K562 (cell line): ENCODE measurements around the gene EVL. TPM values are rescaled to one million over a fixed set of nuclear protein-coding genes. Genes with fewer than 3 reads are reported as not detected.

Source experiments
- CLOCK ChIP-seq: fragments of 250-450 bp; sonication (Bioruptor Pico); IDR thresholded peaks from 2 replicates; pipeline ENCODE4 v1.4.0; 2020; ENCODE audit warnings: mild to moderate bottlenecking, moderate library complexity, borderline replicate concordance
- DMBX1 ChIP-seq: fragments of 250-450 bp; sonication (Bioruptor Pico); IDR thresholded peaks from 2 replicates; pipeline ENCODE4 v1.8.0; 2022; ENCODE audit warnings: inconsistent platforms, mild to moderate bottlenecking, moderate library complexity, borderline replicate concordance
- GTF2F1 ChIP-seq: IDR thresholded peaks from 2 replicates; pipeline ENCODE4 v1.6.1; 2011; ENCODE audit warnings: low read depth, low read length, improper control_type of control experiment
- JUN ChIP-seq, 2 experiments: sonication (generic) in 1 of 2; formaldehyde crosslinking in 1 of 2; IDR thresholded peaks; 2 replicates each; pipeline versions ENCODE4 v1.6.1 to v1.8.0; 2012 to 2022; ENCODE audit warnings: borderline replicate concordance in 2 of 2, mild to moderate bottlenecking in 2 of 2, improper control_type of control experiment in 1 of 2, low read depth in 1 of 2, low read length in 1 of 2, missing genetic modification reagents in 1 of 2
- POLR2B ChIP-seq: fragments of 450-650 bp; IDR thresholded peaks from 2 replicates; pipeline ENCODE4 v1.6.1; 2018; ENCODE audit warnings: low read depth; ENCODE audit not compliant: partially characterized antibody
- RNF2 ChIP-seq: sonication (generic); IDR thresholded peaks from 2 replicates; pipeline ENCODE4 v1.6.1; 2016
- SAFB ChIP-seq: fragments of 200-400 bp; formaldehyde crosslinking; IDR thresholded peaks from 2 replicates; pipeline ENCODE4 v1.6.1; 2017; ENCODE audit warnings: low read depth, low read length, borderline replicate concordance
- SMARCA4 ChIP-seq: fragments of 450-650 bp; IDR thresholded peaks from 2 replicates; pipeline ENCODE4 v1.6.1; 2016
- STAG1 ChIP-seq: sonication (generic); formaldehyde crosslinking; IDR thresholded peaks from 2 replicates; pipeline ENCODE4 v1.5.0; 2020; ENCODE audit warnings: missing genetic modification reagents, borderline replicate concordance
- TAF9B ChIP-seq: fragments of 450-650 bp; IDR thresholded peaks from 2 replicates; pipeline ENCODE4 v1.6.1; 2018; ENCODE audit warnings: mild to moderate bottlenecking; ENCODE audit not compliant: partially characterized antibody
- TOE1 ChIP-seq, 2 experiments: fragments of 450-650 bp in 1 of 2; sonication (generic) in 1 of 2; formaldehyde crosslinking in 1 of 2; IDR thresholded peaks; 2 replicates each; pipeline versions ENCODE4 v1.7.1 to v1.8.0; 2016 to 2022; ENCODE audit warnings: borderline replicate concordance in 2 of 2, mild to moderate bottlenecking in 2 of 2, antibody characterized with exemption in 1 of 2, inconsistent platforms in 1 of 2, low read depth in 1 of 2, missing genetic modification reagents in 1 of 2, moderate library complexity in 1 of 2
- ZNF408 ChIP-seq: fragments of 250-450 bp; sonication (Bioruptor Pico); IDR thresholded peaks from 2 replicates; pipeline ENCODE4 v1.4.0; 2020; ENCODE audit warnings: low read depth, mild to moderate bottlenecking, moderate library complexity
- ZNF449 ChIP-seq: fragments of 250-450 bp; sonication (Bioruptor Pico); IDR thresholded peaks from 2 replicates; pipeline ENCODE4 v1.8.0; 2022; ENCODE audit warnings: moderate library complexity, mild to moderate bottlenecking, inconsistent platforms
- ZNF766 ChIP-seq: fragments of 200-800 bp; sonication (Bioruptor generic); conservative IDR thresholded peaks from 2 replicates; pipeline ENCODE4 v1.6.1; 2016; ENCODE audit warnings: missing genetic modification characterization, missing compliant biosample characterization
- polyA plus RNA-seq, 8 experiments: library from polyadenylated mRNA; depleted of rRNA in 4 of 8; stranded (reverse) in 5 of 8; unstranded in 3 of 8; fragments of >200 nt; fragmentation: Nextera tagmentation in 2 of 8; fragmentation: Illumina TruSeq in 1 of 8; extraction: Ambion mirVana in 2 of 8; extraction: Trizol in 1 of 8; gene quantifications; 2 replicates each; pipeline versions ENCODE4 v1.2.1 to v1.2.3, GENCODE V29; 2011 to 2014; ENCODE audit warnings: inconsistent platforms in 1 of 8, missing spikeins in 1 of 8
- total RNA-seq, 7 experiments: library from RNA; depleted of rRNA in 6 of 7; stranded (reverse); fragments of >200 nt in 6 of 7; fragmentation: Illumina TruSeq in 2 of 7; extraction: Trizol in 2 of 7; gene quantifications; 2 replicates each; pipeline versions ENCODE4 v1.2.1 to v1.2.3, GENCODE V29; 2011 to 2021; ENCODE audit warnings: low replicate concordance in 1 of 7
- TF ChIP-seq, protein P1 (sequence below), 2 experiments: fragments of 450-650 bp; conservative IDR thresholded peaks; 2 replicates each; pipeline ENCODE4 v1.6.1; 2017; ENCODE audit warnings: mild to moderate bottlenecking in 2 of 2, moderate library complexity in 2 of 2
- TF ChIP-seq, protein P2 (sequence below), 2 experiments: fragments of 450-650 bp; IDR thresholded peaks; 2 replicates each; pipeline ENCODE4 v1.6.1; 2016

The EVL gene
- total and polyA plus RNA-seq, 9 of the 15 experiments (the other 6 are each of a cell fraction or from before 2014, with no cell fraction given) = 2.9 to 43.4 (median 23.9) TPM

GRCh38 chr14:100065942-100066574 lies 836 bp downstream of the EVL start (continued):
- TF ChIP-seq, protein P1, sequence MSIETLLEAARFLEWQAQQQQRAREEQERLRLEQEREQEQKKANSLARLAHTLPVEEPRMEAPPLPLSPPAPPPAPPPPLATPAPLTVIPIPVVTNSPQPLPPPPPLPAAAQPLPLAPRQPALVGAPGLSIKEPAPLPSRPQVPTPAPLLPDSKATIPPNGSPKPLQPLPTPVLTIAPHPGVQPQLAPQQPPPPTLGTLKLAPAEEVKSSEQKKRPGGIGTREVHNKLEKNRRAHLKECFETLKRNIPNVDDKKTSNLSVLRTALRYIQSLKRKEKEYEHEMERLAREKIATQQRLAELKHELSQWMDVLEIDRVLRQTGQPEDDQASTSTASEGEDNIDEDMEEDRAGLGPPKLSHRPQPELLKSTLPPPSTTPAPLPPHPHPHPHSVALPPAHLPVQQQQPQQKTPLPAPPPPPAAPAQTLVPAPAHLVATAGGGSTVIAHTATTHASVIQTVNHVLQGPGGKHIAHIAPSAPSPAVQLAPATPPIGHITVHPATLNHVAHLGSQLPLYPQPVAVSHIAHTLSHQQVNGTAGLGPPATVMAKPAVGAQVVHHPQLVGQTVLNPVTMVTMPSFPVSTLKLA (conservative IDR thresholded peaks at IDR 0.05) = 0 out of 4 replicates have a peak, but pooled peaks of 1 of the 2 experiments have one; percentile 8
- no peak for TF ChIP-seq SAFB
- TF ChIP-seq TOE1 (IDR thresholded peaks at IDR 0.05; ENCODE audit: borderline replicate concordance) = no peak
- TF ChIP-seq TOE1 (CRISPR knock-in tag; IDR thresholded peaks at IDR 0.05; ENCODE audit: borderline replicate concordance, low read depth) = no peak
- no peak for TF ChIP-seq GTF2F1
- no peak for TF ChIP-seq CLOCK (CRISPR knock-in tag)
- no peak for TF ChIP-seq POLR2B
- TF ChIP-seq ZNF408 (CRISPR knock-in tag) = no peak
- no peak for TF ChIP-seq STAG1 (CRISPR knock-in tag)
- no peak for TF ChIP-seq TAF9B
- 0 out of 2 replicates have a peak, but pooled peaks have one; percentile 10 for TF ChIP-seq SMARCA4
- TF ChIP-seq DMBX1 (CRISPR knock-in tag) = peak; percentile 35; the same call in 1 of the 2 replicates
- TF ChIP-seq ZNF449 (CRISPR knock-in tag) = peak; percentile 95; the same call in 1 of the 2 replicates
- TF ChIP-seq, protein P2, sequence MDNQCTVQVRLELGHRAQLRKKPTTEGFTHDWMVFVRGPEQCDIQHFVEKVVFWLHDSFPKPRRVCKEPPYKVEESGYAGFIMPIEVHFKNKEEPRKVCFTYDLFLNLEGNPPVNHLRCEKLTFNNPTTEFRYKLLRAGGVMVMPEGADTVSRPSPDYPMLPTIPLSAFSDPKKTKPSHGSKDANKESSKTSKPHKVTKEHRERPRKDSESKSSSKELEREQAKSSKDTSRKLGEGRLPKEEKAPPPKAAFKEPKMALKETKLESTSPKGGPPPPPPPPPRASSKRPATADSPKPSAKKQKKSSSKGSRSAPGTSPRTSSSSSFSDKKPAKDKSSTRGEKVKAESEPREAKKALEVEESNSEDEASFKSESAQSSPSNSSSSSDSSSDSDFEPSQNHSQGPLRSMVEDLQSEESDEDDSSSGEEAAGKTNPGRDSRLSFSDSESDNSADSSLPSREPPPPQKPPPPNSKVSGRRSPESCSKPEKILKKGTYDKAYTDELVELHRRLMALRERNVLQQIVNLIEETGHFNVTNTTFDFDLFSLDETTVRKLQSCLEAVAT (IDR thresholded peaks at IDR 0.05) = no peak
- TF ChIP-seq RNF2 = no peak
- TF ChIP-seq JUN (IDR thresholded peaks at IDR 0.05; ENCODE audit: borderline replicate concordance, low read depth, low read length) = no peak
- TF ChIP-seq JUN (CRISPR knock-in tag; IDR thresholded peaks at IDR 0.05; ENCODE audit: borderline replicate concordance) = no peak
- peak; percentile 81 for TF ChIP-seq ZNF766 (CRISPR knock-in tag)
